M059J (cell line): Measurements from ENCODE around the gene KLHL42. TPM values are rescaled to one million over a fixed set of nuclear protein-coding genes. Genes with fewer than 3 reads are reported as not detected.
A peak's percentile ranks its signal among the peaks of the same experiment; 100 is the strongest.

Source experiments
- DNase-seq: peaks from one replicate; pipeline ENCODE4 v3.0.0-alpha.2; 2012; ENCODE audit warnings: low read depth
- total RNA-seq: library from RNA; depleted of rRNA; stranded (reverse); fragments of >200 nt; shearing (Covaris generic); gene quantifications from 2 replicates; pipeline ENCODE4 v1.2.3, GENCODE V29; 2014

The KLHL42 gene
- total RNA-seq, 1 experiment from 2014 or later: 13.2 TPM

- DNase-seq: peak; percentile 80
Measured at GRCh38 chr12:27780612-27781408, 777 bp downstream of the KLHL42 start.

GRCh38 chr12:27781680-27782079 is 1.6 kb downstream of the KLHL42 start:
- DNase-seq: no peak

- DNase-seq: no peak
Measured at GRCh38 chr12:27782481-27782880, 2.4 kb downstream of the KLHL42 start.

GRCh38 chr12:27785882-27786570 is 6.0 kb downstream of the KLHL42 start:
- DNase-seq: peak; percentile 65

- DNase-seq: no peak
Measured at GRCh38 chr12:27787559-27787958, 7.5 kb downstream of the KLHL42 start.

DNA sequence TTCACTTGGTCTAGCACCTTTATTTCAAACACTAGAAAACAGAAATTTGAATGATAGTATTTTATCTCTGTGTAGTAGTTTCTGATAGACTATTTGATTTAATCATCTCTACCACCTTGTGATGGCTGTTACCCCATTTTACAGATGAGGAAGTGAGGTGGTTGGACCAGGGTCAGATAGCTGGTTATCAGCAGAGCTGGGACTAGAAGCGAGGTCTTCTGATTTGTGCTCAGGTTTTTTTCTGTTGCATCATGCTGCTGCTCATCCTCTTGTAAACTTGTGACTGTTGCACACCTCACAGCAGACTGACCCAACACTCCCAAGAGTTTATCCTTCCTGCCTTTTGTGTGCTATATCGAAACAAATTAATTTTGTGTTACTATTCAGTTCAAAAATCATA is 10.1 kb downstream of the KLHL42 start:
- no peak for DNase-seq

DNA sequence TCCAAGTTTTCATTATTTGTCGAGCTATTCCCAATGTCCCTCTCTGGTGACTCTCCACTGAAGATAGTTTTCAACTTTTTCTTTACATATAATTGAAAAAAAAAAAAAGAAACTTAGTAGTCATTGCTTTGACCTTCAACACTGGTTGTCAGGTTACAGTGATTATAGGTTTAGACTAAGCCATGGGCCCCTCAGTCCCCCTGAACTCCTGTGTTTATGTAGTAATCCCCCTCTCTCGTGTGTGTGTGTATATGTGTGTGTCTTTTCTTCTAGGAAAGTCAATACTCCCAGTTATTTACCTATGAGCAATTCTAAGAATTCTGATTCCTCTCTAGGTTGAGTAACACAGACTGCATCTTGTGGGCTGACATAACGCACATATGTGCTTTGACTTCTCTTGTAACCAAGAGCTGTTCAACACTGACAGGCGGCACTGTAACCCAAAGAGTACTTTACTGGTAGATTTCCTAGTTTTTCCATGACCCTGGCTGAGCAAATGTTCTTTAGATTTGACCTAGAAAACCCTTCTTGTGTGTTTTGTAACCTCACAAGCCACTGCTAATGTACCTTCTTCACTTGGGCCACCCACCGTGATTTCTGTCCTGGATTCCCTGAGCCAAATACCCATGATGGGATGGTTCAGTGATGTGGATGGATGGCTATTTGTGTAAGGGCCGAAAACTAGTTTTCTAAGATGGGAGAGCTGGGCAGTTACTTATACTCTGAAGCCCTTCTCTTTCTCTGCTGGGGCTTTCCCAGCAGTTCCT is 15.0 kb downstream of the KLHL42 start:
- no peak for DNase-seq

GRCh38 chr12:27796128-27796527 is 16.1 kb downstream of the KLHL42 start:
- no peak for DNase-seq

- no peak for DNase-seq
Measured at GRCh38 chr12:27797301-27798025, 17.4 kb downstream of the KLHL42 start.

GRCh38 chr12:27800819-27801218 is 20.8 kb downstream of the KLHL42 start:
- DNase-seq: no peak

DNA sequence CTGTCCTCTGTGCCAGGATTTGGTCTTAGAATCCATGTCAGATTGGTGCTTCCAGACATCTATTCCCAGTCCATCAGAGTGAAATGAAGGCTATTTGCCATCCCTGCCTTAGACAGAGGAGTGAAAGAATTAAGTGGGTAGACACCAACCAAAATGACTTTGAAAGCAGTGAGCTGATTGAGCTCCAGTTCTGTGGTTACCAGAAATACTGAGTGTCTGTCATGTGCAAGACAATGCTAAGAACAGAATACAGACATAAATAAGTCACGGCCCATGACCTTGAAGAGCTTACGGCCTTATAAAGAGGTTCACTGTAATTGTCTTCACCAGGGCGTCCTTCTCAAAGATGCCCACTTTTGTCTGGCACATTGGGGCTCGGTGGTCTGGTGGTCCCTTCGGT is 21.6 kb downstream of the KLHL42 start:
- no peak for DNase-seq

DNA sequence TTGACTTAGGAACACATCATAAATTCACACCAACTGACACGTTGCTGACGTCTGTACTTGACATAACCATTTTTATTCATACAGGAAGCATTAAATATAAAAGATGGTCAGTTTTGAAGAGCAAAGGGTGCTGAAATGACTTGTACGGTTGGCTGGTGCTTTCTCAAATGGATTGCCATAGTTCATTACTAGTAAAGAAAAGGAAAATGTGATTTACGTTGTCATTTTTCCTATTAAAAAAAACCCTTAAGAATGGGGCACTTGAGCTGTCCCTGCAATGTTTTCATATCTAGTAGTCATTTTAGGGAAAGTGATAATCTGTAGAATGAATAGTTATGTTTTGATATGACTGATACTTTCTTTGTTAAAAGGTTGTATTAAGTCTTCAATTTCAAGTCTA is 22.5 kb downstream of the KLHL42 start:
- DNase-seq: no peak

DNA sequence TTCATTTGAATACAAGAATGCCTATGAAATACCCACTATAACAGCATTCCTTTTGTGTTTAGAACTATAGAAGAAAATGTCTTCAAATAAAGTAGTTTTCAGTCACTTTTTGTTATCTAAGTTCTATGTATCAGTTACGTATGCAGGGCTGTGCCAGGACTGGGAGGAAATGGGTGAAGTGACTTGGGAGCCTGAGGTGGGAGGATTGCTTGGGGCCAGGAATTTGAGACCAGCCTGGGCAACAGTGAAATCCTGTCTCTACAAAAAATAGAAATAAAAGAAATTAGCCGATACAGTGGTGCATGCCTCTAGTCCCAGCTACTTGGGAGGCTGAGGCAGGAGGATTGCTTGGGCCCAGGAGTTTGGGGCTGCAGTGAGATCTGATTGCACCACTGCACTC is 22.9 kb downstream of the KLHL42 start:
- DNase-seq: no peak

DNA sequence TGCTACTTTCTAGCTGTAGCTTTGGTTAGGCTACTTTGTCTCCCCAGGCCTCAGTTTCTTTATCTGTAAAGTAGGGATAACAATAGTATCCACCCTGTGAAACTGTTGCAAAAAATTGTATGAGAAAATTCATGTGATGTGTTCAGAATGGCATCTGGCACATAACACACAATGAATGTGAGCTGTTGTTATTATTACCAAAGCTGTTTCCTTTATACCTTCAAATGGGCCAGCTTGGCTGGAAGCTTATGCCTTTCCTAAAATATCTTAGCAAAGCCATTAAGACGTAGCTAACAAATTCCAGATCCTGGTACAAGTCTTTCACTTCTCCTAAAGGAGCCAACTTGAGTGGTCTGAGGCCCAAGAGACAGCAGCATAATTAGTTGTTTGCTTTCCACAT is 25.2 kb downstream of the KLHL42 start:
- DNase-seq: no peak

- no peak for DNase-seq
Measured at GRCh38 chr12:27806259-27806658, 26.2 kb downstream of the KLHL42 start.

GRCh38 chr12:27807063-27807703 is 27.1 kb downstream of the KLHL42 start:
- DNase-seq: no peak

- no peak for DNase-seq
Measured at GRCh38 chr12:27808841-27809240, 28.8 kb downstream of the KLHL42 start.

DNA sequence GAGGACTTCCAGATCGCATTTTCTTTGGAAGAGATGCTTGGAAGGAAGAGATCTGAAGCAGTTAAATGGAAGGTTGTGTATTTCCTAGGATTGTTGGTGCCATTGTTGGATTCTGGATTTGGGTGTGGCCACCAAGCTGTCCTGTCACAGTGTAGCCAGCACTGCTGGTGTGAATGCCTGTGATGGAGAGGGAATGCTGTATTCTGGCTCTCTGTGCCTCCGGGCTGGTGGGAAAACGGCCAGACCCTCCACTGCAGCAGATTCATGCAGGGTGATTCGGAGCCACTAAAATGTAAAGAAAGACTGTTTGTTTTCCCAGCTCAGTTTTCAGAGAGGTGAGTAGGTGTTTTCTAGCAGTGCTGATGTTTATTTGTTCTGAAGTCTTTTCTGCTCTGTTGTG is 30.7 kb downstream of the KLHL42 start:
- no peak for DNase-seq

DNA sequence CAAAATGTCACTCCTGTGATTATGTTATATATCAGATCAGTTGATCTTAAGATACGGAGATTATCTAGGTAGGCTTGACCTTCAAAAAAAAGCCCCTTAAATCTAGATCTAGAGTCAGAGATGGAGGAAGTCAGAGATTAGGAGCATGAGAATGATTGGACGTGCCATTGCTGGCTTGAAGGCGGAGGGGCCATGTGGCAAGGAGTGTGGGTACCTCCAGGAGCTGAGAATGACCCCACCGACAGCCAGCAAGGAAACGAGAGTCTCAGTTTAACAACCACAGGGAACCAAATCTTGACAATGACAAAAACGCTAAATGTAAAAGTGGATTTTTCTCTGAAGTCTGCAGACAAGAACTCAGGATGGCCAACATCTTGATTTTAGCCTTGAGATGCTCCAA is 32.5 kb downstream of the KLHL42 start:
- DNase-seq: no peak

- DNase-seq: peak; percentile 10
Measured at GRCh38 chr12:27814411-27814810, 34.4 kb downstream of the KLHL42 start.

DNA sequence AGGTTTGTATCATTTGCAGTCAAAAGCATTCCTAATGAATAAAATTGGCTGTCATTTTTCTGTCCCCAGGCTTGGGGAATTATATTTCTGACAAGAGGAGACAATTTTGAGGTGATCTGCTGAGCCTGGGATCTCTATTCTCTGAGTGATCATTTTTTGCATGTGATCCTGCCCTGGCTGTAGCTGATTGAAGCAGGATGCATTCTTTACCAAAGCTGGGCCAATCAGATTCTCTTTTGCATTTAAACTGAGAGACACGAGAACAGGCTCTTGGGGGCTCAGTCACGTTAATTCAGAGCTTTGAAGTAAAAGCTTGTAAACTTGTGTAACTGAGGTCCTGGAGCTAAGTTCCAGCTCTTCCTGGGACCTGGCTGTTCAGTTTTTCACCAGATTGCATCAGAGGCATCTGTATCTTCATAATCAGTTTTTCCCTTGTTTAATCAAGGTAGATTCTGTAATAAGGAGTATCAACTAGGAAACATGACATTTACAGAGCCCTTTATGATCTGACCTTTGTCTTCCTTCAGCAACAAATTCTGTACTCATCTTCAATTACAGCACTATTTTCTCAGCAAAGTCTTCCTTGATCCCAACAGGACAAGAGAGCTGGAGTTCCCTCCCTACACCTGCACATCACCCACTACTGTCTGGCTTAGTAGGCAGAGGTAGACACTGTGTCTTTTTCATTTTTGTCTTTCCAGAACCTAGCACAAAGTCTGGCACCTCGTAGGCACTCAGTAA is 35.0 kb downstream of the KLHL42 start:
- no peak for DNase-seq
